WTC11 (cell line): ENCODE measurements around the gene STK32B. TPM values are rescaled to one million over a fixed set of nuclear protein-coding genes. Genes with fewer than 3 reads are reported as not detected.

ENCODE experiments used
- ATAC-seq: fragments of 200-7000 bp; cut with Tn5 transposase; 2 replicates; pipeline ENCODE4 v1.10.0; 2021; ENCODE audit warnings: mild to moderate bottlenecking, moderate library complexity
- CTCF ChIA-PET: fragments of 300-600 bp; sonication (Branson Sonifier 250); formaldehyde crosslinking; loops from one replicate; lab custom pipeline; 2021; ENCODE audit warnings: antibody characterized with exemption; lab: Charles Lee
- POLR2A ChIA-PET: fragments of 350-600 bp; sonication (Branson Sonifier 250); formaldehyde crosslinking; loops from one replicate; lab custom pipeline; 2021; ENCODE audit warnings: antibody characterized with exemption; lab: Charles Lee
- DNase-seq: peaks from one replicate; pipeline ENCODE4 v3.0.0; 2021; ENCODE audit warnings: low spot score
- H3K27ac Mint-ChIP-seq: 2 replicates; pipeline ENCODE4 v1.8.0; 2021; ENCODE audit warnings: mixed read lengths
- H3K27me3 Mint-ChIP-seq: 2 replicates; pipeline ENCODE4 v1.8.0; 2021; ENCODE audit warnings: low read depth, mild to moderate bottlenecking, moderate library complexity, mixed read lengths
- H3K36me3 Mint-ChIP-seq: 2 replicates; pipeline ENCODE4 v1.8.0; 2021; ENCODE audit warnings: mixed read lengths
- H3K4me1 Mint-ChIP-seq: 2 replicates; pipeline ENCODE4 v1.8.0; 2022; ENCODE audit warnings: mixed read lengths
- H3K4me3 Mint-ChIP-seq: 2 replicates; pipeline ENCODE4 v1.8.0; 2021; ENCODE audit warnings: mild to moderate bottlenecking, moderate library complexity, mixed read lengths
- H3K9me3 Mint-ChIP-seq: 2 replicates; pipeline ENCODE4 v1.8.0; 2021; ENCODE audit warnings: mixed read lengths
- AR ChIP-seq: fragments of 250-450 bp; sonication (Bioruptor Pico); IDR thresholded peaks from 2 replicates; pipeline ENCODE4 v1.9.0; 2021; ENCODE audit warnings: mild to moderate bottlenecking
- ESRRA ChIP-seq: sonication (generic); formaldehyde crosslinking; IDR thresholded peaks from 2 replicates; pipeline ENCODE4 v1.8.1; 2022; ENCODE audit warnings: mild to moderate bottlenecking, missing genetic modification reagents, borderline replicate concordance
- ETV6 ChIP-seq: sonication (generic); formaldehyde crosslinking; IDR thresholded peaks from 2 replicates; pipeline ENCODE4 v1.8.1; 2022; ENCODE audit warnings: mild to moderate bottlenecking, missing genetic modification reagents
- FOXP4 ChIP-seq: sonication (generic); formaldehyde crosslinking; IDR thresholded peaks from 2 replicates; pipeline ENCODE4 v1.8.0; 2022; ENCODE audit warnings: mild to moderate bottlenecking, missing genetic modification reagents
- GABPB1 ChIP-seq: sonication (generic); formaldehyde crosslinking; IDR thresholded peaks from 2 replicates; pipeline ENCODE4 v1.8.1; 2023; ENCODE audit warnings: mild to moderate bottlenecking, missing genetic modification reagents
- GRHL2 ChIP-seq: fragments of 250-450 bp; sonication (Bioruptor Pico); IDR thresholded peaks from 2 replicates; pipeline ENCODE4 v1.8.0; 2022; ENCODE audit warnings: mild to moderate bottlenecking, moderate library complexity; ENCODE audit not compliant: insufficient replicate concordance, severe bottlenecking
- IRF2 ChIP-seq: sonication (generic); formaldehyde crosslinking; IDR thresholded peaks from 2 replicates; pipeline ENCODE4 v1.8.0; 2022; ENCODE audit warnings: low read depth, missing genetic modification reagents, borderline replicate concordance
- MYBL2 ChIP-seq: sonication (generic); formaldehyde crosslinking; IDR thresholded peaks from 2 replicates; pipeline ENCODE4 v1.8.1; 2023; ENCODE audit warnings: mild to moderate bottlenecking, moderate library complexity, missing genetic modification reagents
- NFYB ChIP-seq: sonication (generic); formaldehyde crosslinking; conservative IDR thresholded peaks from 2 replicates; pipeline ENCODE4 v1.8.0; 2022; ENCODE audit warnings: low read depth, missing genetic modification reagents
- NR1H2 ChIP-seq: sonication (generic); formaldehyde crosslinking; IDR thresholded peaks from 2 replicates; pipeline ENCODE4 v1.9.0; 2021; ENCODE audit warnings: mild to moderate bottlenecking, moderate library complexity, missing genetic modification reagents
- TCF7 ChIP-seq: sonication (generic); formaldehyde crosslinking; IDR thresholded peaks from 2 replicates; pipeline ENCODE4 v1.8.0; 2022; ENCODE audit warnings: mild to moderate bottlenecking, low read depth, missing genetic modification reagents, moderate library complexity
- ZNF121 ChIP-seq: sonication (generic); formaldehyde crosslinking; IDR thresholded peaks from 2 replicates; pipeline ENCODE4 v1.8.0; 2023; ENCODE audit warnings: missing genetic modification reagents
- ZNF219 ChIP-seq: sonication (generic); formaldehyde crosslinking; IDR thresholded peaks from 2 replicates; pipeline ENCODE4 v1.8.0; 2023; ENCODE audit warnings: missing genetic modification reagents, mild to moderate bottlenecking, borderline replicate concordance
- ZNF263 ChIP-seq: sonication (generic); formaldehyde crosslinking; IDR thresholded peaks from 2 replicates; pipeline ENCODE4 v1.8.1; 2022; ENCODE audit warnings: low read depth, mild to moderate bottlenecking, moderate library complexity, missing genetic modification reagents
- total RNA-seq: library from RNA; stranded (reverse); gene quantifications from 3 replicates; pipeline ENCODE4 v1.2.3, GENCODE V29; 2021
- TF ChIP-seq, protein P1 (sequence below): fragments of 250-450 bp; sonication (Bioruptor Pico); IDR thresholded peaks from 2 replicates; pipeline ENCODE4 v2.1.2; 2022; ENCODE audit warnings: mild to moderate bottlenecking, moderate library complexity
- TF ChIP-seq, protein P2 (sequence below): sonication (generic); formaldehyde crosslinking; IDR thresholded peaks from 2 replicates; pipeline ENCODE4 v1.8.1; 2023; ENCODE audit warnings: mild to moderate bottlenecking, missing genetic modification reagents, borderline replicate concordance
- TF ChIP-seq, protein P3 (sequence below): fragments of 200-600 bp; IDR thresholded peaks from 2 replicates; pipeline ENCODE4 v1.8.0; 2022; ENCODE audit warnings: antibody characterized with exemption

The STK32B gene
- total RNA-seq, 1 experiment from 2014 or later: 1.9 TPM

- H3K27ac Mint-ChIP-seq: no peak overlapping the region
- ATAC-seq: no peak
- CTCF ChIA-PET: interaction anchor here (0.5 kb wide), 1 partner anchor 468 kb away, joined by 5 read pairs; no protein-coding TSS in a partner anchor
These were observed 86.6 kb downstream of the STK32B start for GRCh38 chr4:5137927-5138326.

GRCh38 chr4:5138389-5138788, 87.1 kb downstream of the STK32B start:
- no peak overlapping the region for H3K27ac Mint-ChIP-seq
- peaks cover 29% of the 10 kb centered on the region for H3K4me1 Mint-ChIP-seq
- no peaks in the 10 kb centered on the region for H3K36me3 Mint-ChIP-seq
- POLR2A ChIA-PET: no interaction called here
- no peaks in the 10 kb centered on the region for H3K9me3 Mint-ChIP-seq
- TF ChIP-seq ESRRA (CRISPR knock-in tag): no peak
- no peak for TF ChIP-seq MYBL2
- TF ChIP-seq ETV6: no peak
- TF ChIP-seq GABPB1: no peak
- no peak for TF ChIP-seq TCF7
- no peak for TF ChIP-seq ZNF219 (CRISPR knock-in tag)
- TF ChIP-seq, all 79 proteins: peak for 0
- Mint-ChIP-seq H3K4me3 (no peak overlapping the region), H3K27me3 (no peaks in the 10 kb centered on the region; the same call in 1 of the 2 replicates)
- DNase-seq (no peak), ATAC-seq (no peak)
- CTCF ChIA-PET: interaction anchor here (0.5 kb wide), 1 partner anchor 468 kb away, joined by 5 read pairs; no protein-coding TSS in a partner anchor

More at GRCh38 chr4:5137927-5138326, 86.6 kb downstream of the STK32B start:
- peaks cover 33% of the 10 kb centered on the region for H3K4me1 Mint-ChIP-seq
- TF ChIP-seq ZNF263 (CRISPR knock-in tag) (no peak), ZNF121 (CRISPR knock-in tag) (no peak), NR1H2 (no peak)
- TF ChIP-seq, protein P1, sequence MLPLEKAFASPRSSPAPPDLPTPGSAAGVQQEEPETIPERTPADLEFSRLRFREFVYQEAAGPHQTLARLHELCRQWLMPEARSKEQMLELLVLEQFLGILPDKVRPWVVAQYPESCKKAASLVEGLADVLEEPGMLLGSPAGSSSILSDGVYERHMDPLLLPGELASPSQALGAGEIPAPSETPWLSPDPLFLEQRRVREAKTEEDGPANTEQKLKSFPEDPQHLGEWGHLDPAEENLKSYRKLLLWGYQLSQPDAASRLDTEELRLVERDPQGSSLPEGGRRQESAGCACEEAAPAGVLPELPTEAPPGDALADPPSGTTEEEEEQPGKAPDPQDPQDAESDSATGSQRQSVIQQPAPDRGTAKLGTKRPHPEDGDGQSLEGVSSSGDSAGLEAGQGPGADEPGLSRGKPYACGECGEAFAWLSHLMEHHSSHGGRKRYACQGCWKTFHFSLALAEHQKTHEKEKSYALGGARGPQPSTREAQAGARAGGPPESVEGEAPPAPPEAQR (CRISPR knock-in tag): no peak
- TF ChIP-seq, protein P2, sequence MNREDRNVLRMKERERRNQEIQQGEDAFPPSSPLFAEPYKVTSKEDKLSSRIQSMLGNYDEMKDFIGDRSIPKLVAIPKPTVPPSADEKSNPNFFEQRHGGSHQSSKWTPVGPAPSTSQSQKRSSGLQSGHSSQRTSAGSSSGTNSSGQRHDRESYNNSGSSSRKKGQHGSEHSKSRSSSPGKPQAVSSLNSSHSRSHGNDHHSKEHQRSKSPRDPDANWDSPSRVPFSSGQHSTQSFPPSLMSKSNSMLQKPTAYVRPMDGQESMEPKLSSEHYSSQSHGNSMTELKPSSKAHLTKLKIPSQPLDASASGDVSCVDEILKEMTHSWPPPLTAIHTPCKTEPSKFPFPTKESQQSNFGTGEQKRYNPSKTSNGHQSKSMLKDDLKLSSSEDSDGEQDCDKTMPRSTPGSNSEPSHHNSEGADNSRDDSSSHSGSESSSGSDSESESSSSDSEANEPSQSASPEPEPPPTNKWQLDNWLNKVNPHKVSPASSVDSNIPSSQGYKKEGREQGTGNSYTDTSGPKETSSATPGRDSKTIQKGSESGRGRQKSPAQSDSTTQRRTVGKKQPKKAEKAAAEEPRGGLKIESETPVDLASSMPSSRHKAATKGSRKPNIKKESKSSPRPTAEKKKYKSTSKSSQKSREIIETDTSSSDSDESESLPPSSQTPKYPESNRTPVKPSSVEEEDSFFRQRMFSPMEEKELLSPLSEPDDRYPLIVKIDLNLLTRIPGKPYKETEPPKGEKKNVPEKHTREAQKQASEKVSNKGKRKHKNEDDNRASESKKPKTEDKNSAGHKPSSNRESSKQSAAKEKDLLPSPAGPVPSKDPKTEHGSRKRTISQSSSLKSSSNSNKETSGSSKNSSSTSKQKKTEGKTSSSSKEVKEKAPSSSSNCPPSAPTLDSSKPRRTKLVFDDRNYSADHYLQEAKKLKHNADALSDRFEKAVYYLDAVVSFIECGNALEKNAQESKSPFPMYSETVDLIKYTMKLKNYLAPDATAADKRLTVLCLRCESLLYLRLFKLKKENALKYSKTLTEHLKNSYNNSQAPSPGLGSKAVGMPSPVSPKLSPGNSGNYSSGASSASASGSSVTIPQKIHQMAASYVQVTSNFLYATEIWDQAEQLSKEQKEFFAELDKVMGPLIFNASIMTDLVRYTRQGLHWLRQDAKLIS: no peak
- TF ChIP-seq, all 79 proteins: peak for 0
- Mint-ChIP-seq H3K27me3 (no peaks in the 10 kb centered on the region; the same call in 1 of the 2 replicates), H3K4me3 (no peak overlapping the region), H3K9me3 (no peaks in the 10 kb centered on the region), H3K36me3 (no peaks in the 10 kb centered on the region)
- DNase-seq: no peak
- POLR2A ChIA-PET: no interaction called here

DNA sequence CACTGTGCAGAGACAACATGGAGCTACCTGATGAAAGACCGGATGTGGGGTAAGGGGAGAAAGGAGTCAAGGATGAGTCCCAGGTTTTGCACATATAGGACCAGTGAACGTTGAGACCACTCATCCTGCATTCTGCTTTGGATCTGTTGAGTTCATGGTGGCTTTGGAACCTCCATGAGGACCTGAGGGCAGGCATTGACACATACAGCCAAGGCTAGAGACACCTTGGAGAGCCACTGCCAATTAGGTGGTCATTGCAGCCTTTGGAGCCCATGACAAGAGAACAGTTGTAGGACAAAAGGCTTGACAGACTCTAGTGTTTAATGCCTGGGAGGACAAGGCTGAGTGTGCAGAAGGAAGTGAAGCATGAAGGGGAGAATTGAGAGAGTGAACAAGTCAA, 87.9 kb downstream of the STK32B start:
- POLR2A ChIA-PET: no interaction called here
- ATAC-seq: no peak
- H3K36me3 Mint-ChIP-seq: no peaks in the 10 kb centered on the region
- H3K4me1 Mint-ChIP-seq: peaks cover 21% of the 10 kb centered on the region
- no peaks in the 10 kb centered on the region; the same call in none of the 2 replicates for H3K27me3 Mint-ChIP-seq
- no peak overlapping the region for H3K4me3 Mint-ChIP-seq
- H3K9me3 Mint-ChIP-seq: no peaks in the 10 kb centered on the region
- no peak overlapping the region for H3K27ac Mint-ChIP-seq
- CTCF ChIA-PET: no interaction called here
- no peak for DNase-seq
- TF ChIP-seq, protein P3, sequence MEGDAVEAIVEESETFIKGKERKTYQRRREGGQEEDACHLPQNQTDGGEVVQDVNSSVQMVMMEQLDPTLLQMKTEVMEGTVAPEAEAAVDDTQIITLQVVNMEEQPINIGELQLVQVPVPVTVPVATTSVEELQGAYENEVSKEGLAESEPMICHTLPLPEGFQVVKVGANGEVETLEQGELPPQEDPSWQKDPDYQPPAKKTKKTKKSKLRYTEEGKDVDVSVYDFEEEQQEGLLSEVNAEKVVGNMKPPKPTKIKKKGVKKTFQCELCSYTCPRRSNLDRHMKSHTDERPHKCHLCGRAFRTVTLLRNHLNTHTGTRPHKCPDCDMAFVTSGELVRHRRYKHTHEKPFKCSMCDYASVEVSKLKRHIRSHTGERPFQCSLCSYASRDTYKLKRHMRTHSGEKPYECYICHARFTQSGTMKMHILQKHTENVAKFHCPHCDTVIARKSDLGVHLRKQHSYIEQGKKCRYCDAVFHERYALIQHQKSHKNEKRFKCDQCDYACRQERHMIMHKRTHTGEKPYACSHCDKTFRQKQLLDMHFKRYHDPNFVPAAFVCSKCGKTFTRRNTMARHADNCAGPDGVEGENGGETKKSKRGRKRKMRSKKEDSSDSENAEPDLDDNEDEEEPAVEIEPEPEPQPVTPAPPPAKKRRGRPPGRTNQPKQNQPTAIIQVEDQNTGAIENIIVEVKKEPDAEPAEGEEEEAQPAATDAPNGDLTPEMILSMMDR: no peak
- TF ChIP-seq AR (CRISPR knock-in tag) (no peak), FOXP4 (CRISPR knock-in tag) (no peak), IRF2 (no peak), NFYB (no peak), GRHL2 (no peak)
